ENCODE measurements around the gene KLK3. TPM values are rescaled to one million over a fixed set of nuclear protein-coding genes. Genes with fewer than 3 reads are reported as not detected.

KLK3 gene
- total and polyA plus RNA-seq, 2 donors (not counting 1 experiment from before 2014, with no cell fraction given) = not detected

- Histone ChIP-seq H2AFZ (ENCODE audit: insufficient read depth, low read depth, low read length, poor library complexity, severe bottlenecking) (no peak overlapping the region), H3K9me3 (ENCODE audit: control extremely low read depth in 1 of 3, control insufficient read depth in 2 of 3, insufficient read depth in 1 of 3, low read length in 2 of 3) (no peaks in the 10 kb centered on the region), H3K36me3 (replicated peaks in 1 of 2; ENCODE audit: control extremely low read depth in 1 of 2, control insufficient read depth in 1 of 2, extremely low read depth in 1 of 2, insufficient read depth in 2 of 2, low read length in 1 of 2) (no peaks in the 10 kb centered on the region), H3K4me3 (ENCODE audit: control extremely low read depth in 1 of 5, extremely low read depth in 1 of 5, insufficient read depth in 1 of 5, low read depth in 2 of 5, low read length in 4 of 5) (no peak overlapping the region), H3K27me3 (replicated peaks in 1 of 4; ENCODE audit: control extremely low read depth in 1 of 4, control insufficient read depth in 3 of 4, insufficient read depth in 4 of 4, low read length in 3 of 4) (no peaks in the 10 kb centered on the region), H3K27ac (ENCODE audit: low read length in 2 of 2) (no peak overlapping the region), H3K4me2 (replicated peaks; ENCODE audit: low read depth, low read length, poor library complexity, severe bottlenecking) (no peak overlapping the region), H4K20me1 (ENCODE audit: control insufficient read depth, insufficient read depth, low read length, poor library complexity, severe bottlenecking) (no peaks in the 10 kb centered on the region), H3K79me2 (ENCODE audit: control insufficient read depth, insufficient read depth, low read length) (no peaks in the 10 kb centered on the region), H3K4me1 (ENCODE audit: control insufficient read depth in 2 of 2, insufficient read depth in 2 of 2, low read length in 2 of 2) (peaks cover 15 to 20% of the 10 kb centered on the region in 2 donors), H3K9ac (ENCODE audit: low read length) (no peak overlapping the region)
- TF ChIP-seq CTCF (IDR thresholded peaks at IDR 0.05) (no peak), EZH2 (IDR thresholded peaks at IDR 0.05; ENCODE audit: borderline replicate concordance, insufficient read depth, low read depth, low read length, poor library complexity, severe bottlenecking) (no peak)
- H3K4me1 Mint-ChIP-seq = peaks cover 7% of the 10 kb centered on the region
- DNase-seq (no peak), ATAC-seq (ENCODE audit: low read depth) (no peak)
- peaks cover 9% of the 10 kb centered on the region for H3K27me3 Mint-ChIP-seq
- no peak overlapping the region for H3K4me3 Mint-ChIP-seq
- H3K9me3 Mint-ChIP-seq (ENCODE audit: insufficient read depth) = no peaks in the 10 kb centered on the region
- WGBS (ENCODE audit: insufficient coverage) = 85% methylated on average over 5 of the region's 5 CpGs
- ChIA-PET CTCF (no interaction called here), POLR2A (no interaction called here)
- intact Hi-C loops (cut with micrococcal nuclease) = no loop called here
- no peak overlapping the region for H3K27ac Mint-ChIP-seq
Observed at GRCh38 chr19:50880241-50880640, 25.5 kb downstream of the KLK3 start.

DNA sequence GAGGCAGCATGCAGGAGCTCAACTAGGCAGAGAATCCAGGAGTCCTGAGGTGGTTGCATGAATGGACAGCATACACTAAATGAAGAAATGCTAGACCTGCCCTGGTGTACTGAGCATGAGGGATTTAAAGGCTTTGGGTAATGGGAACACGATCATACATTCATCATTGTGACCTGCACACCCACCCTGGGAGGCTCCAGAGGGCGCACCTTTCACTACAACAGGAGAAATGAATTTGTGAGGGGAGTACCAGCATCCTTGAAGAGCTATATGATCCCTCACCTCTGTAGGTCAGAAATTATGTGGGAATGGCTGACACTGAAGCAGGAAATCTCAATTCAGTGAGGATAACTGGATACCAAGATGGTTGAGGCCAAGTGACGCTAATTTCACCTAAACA lies 27.5 kb downstream of the KLK3 start:
- ChIA-PET CTCF (interaction anchor here (0.8 to 1.8 kb wide), 2 partner anchors 40 to 44 kb away, joined by 3 to 13 read pairs; no protein-coding TSS in a partner anchor), POLR2A (no interaction called here)
- WGBS (ENCODE audit: insufficient coverage) = no CpG with 5 or more reads among the region's 3 CpGs
- TF ChIP-seq EZH2 (IDR thresholded peaks at IDR 0.05; ENCODE audit: borderline replicate concordance, insufficient read depth, low read depth, low read length, poor library complexity, severe bottlenecking) = no peak
- no peak for TF ChIP-seq CTCF (IDR thresholded peaks at IDR 0.05)
- H3K79me2 ChIP-seq (ENCODE audit: control insufficient read depth, insufficient read depth, low read length) = no peaks in the 10 kb centered on the region
- no peak overlapping the region for H3K9ac ChIP-seq (ENCODE audit: low read length)
- H3K36me3 ChIP-seq (replicated peaks in 1 of 2; ENCODE audit: control extremely low read depth in 1 of 2, control insufficient read depth in 1 of 2, extremely low read depth in 1 of 2, insufficient read depth in 2 of 2, low read length in 1 of 2) = no peaks in the 10 kb centered on the region
- peaks cover under 1 to 5% of the 10 kb centered on the region in 2 donors for H3K4me1 ChIP-seq (ENCODE audit: control insufficient read depth in 2 of 2, insufficient read depth in 2 of 2, low read length in 2 of 2)
- DNase-seq (no peak), ATAC-seq (ENCODE audit: low read depth) (no peak)
- H3K9me3 Mint-ChIP-seq (ENCODE audit: insufficient read depth) = no peaks in the 10 kb centered on the region
- peaks cover 19% of the 10 kb centered on the region for H3K27me3 Mint-ChIP-seq
- no peak overlapping the region for H3K4me3 Mint-ChIP-seq
- no peaks in the 10 kb centered on the region for H3K27me3 ChIP-seq (replicated peaks in 1 of 4; ENCODE audit: control extremely low read depth in 1 of 4, control insufficient read depth in 3 of 4, insufficient read depth in 4 of 4, low read length in 3 of 4)
- H3K4me2 ChIP-seq (replicated peaks; ENCODE audit: low read depth, low read length, poor library complexity, severe bottlenecking) = no peak overlapping the region
- H3K4me3 ChIP-seq (ENCODE audit: control extremely low read depth in 1 of 5, extremely low read depth in 1 of 5, insufficient read depth in 1 of 5, low read depth in 2 of 5, low read length in 4 of 5) = no peak overlapping the region
- no peak overlapping the region for H3K27ac Mint-ChIP-seq
- no peak overlapping the region for H2AFZ ChIP-seq (ENCODE audit: insufficient read depth, low read depth, low read length, poor library complexity, severe bottlenecking)
- H4K20me1 ChIP-seq (ENCODE audit: control insufficient read depth, insufficient read depth, low read length, poor library complexity, severe bottlenecking) = no peaks in the 10 kb centered on the region
- no peak overlapping the region for H3K27ac ChIP-seq (ENCODE audit: low read length in 2 of 2)
- H3K9me3 ChIP-seq (ENCODE audit: control extremely low read depth in 1 of 3, control insufficient read depth in 2 of 3, insufficient read depth in 1 of 3, low read length in 2 of 3) = no peaks in the 10 kb centered on the region
- intact Hi-C loops (cut with micrococcal nuclease) = no loop called here
- H3K4me1 Mint-ChIP-seq = peaks cover 7% of the 10 kb centered on the region
